ENCODE results near the gene CHAC1. TPM values are rescaled to one million over a fixed set of nuclear protein-coding genes. Genes with fewer than 3 reads are reported as not detected.

CHAC1 gene
- total RNA-seq, 1 donor from 2014 or later: 45.6 TPM

DNA sequence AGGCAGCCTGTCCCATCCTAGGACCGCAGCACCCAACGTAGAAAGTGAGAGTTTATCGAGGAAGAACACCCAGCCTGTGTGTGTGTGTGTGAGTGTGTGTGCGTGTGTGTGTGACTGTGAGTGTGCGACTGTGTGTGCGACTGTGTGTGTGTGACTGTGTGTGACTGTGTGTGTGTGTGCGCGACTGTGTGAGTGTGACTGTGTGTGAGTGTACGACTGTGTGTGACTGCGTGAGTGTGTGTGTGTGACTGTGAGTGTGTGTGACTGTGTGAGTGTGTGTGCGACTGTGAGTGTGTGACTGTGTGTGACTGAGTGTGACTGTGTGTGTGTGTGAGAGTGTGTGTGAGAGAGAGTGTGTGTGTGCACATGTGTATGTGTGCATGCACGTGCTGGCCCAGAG is 39.3 kb upstream of the CHAC1 start:
- peaks cover 4% of the 10 kb centered on the region for H3K27me3 Mint-ChIP-seq (ENCODE audit: unreplicated experiment)
- peaks cover 5% of the 10 kb centered on the region for H3K9me3 Mint-ChIP-seq (ENCODE audit: unreplicated experiment)
- TF ChIP-seq CTCF (IDR thresholded peaks at IDR 0.05; ENCODE audit: partially characterized antibody, unreplicated experiment): no peak
- DNase-seq: no peak
- H3K4me3 Mint-ChIP-seq (ENCODE audit: unreplicated experiment): no peak overlapping the region
- peaks cover 46% of the 10 kb centered on the region for H3K4me1 Mint-ChIP-seq (ENCODE audit: low read depth, unreplicated experiment)
- no peaks in the 10 kb centered on the region for H3K36me3 Mint-ChIP-seq (ENCODE audit: unreplicated experiment)
- peak overlapping the region; percentile 15 for H3K27ac Mint-ChIP-seq (ENCODE audit: unreplicated experiment)

DNA sequence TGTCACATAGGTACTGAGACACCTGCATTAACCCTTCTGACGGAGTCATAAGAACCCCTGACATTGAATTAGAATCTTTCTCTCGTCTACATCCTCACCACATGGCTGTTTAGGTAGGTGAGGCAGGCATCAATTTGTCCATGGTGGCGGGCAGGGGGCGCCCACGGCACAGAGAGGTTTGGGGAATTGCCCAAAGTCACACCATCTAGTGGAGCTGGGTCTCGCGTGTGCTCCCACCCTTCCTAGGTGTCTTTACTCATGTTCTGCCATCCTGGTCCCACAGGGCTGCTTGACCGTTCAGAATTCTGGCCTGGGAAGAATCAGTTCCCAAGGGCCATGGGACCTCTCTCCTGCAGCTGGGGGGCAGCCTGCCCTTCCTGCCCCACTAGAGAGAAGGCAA is 38.8 kb upstream of the CHAC1 start:
- TF ChIP-seq CTCF (IDR thresholded peaks at IDR 0.05; ENCODE audit: partially characterized antibody, unreplicated experiment): no peak
- peaks cover 4% of the 10 kb centered on the region for H3K27me3 Mint-ChIP-seq (ENCODE audit: unreplicated experiment)
- DNase-seq: no peak
- peaks cover 41% of the 10 kb centered on the region for H3K4me1 Mint-ChIP-seq (ENCODE audit: low read depth, unreplicated experiment)
- H3K36me3 Mint-ChIP-seq (ENCODE audit: unreplicated experiment): no peaks in the 10 kb centered on the region
- H3K4me3 Mint-ChIP-seq (ENCODE audit: unreplicated experiment): no peak overlapping the region
- H3K9me3 Mint-ChIP-seq (ENCODE audit: unreplicated experiment): peaks cover 5% of the 10 kb centered on the region
- no peak overlapping the region for H3K27ac Mint-ChIP-seq (ENCODE audit: unreplicated experiment)

DNA sequence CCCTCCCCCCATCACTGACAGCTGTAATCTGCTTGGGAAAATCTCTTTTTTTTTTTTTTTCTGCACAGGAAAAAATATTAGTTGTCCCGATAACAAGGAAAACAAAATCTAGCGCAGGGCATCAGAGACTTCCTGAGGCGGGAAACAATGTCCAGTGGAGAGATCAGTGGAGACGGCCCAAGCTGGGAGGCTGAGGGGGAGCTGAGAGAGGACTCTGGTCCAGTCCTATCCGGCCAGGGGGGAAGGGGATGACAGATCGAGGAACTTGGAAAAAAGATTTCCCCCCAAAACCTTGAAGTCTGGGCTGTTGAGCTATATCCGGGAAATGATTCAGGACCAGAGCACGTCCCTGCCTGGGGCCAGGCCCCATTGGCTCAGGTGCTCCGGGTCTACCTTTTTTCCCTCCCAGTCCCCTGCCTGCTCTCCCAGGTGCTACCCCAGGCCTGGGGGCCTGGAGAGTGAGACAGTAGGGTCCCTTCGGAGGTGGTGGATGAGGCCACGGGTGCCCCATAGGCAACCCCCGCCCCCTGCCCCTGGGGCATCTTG is 38.1 kb upstream of the CHAC1 start:
- DNase-seq: no peak
- H3K27ac Mint-ChIP-seq (ENCODE audit: unreplicated experiment): no peak overlapping the region
- peaks cover 9% of the 10 kb centered on the region for H3K27me3 Mint-ChIP-seq (ENCODE audit: unreplicated experiment)
- H3K4me1 Mint-ChIP-seq (ENCODE audit: low read depth, unreplicated experiment): peaks cover 34% of the 10 kb centered on the region
- H3K9me3 Mint-ChIP-seq (ENCODE audit: unreplicated experiment): peaks cover 5% of the 10 kb centered on the region
- TF ChIP-seq CTCF (IDR thresholded peaks at IDR 0.05; ENCODE audit: partially characterized antibody, unreplicated experiment): no peak
- H3K4me3 Mint-ChIP-seq (ENCODE audit: unreplicated experiment): no peak overlapping the region
- H3K36me3 Mint-ChIP-seq (ENCODE audit: unreplicated experiment): no peaks in the 10 kb centered on the region

GRCh38 chr15:40915679-40916078 is 37.6 kb upstream of the CHAC1 start:
- Mint-ChIP-seq H3K36me3 (ENCODE audit: unreplicated experiment) (no peaks in the 10 kb centered on the region), H3K4me1 (ENCODE audit: low read depth, unreplicated experiment) (peaks cover 29% of the 10 kb centered on the region), H3K4me3 (ENCODE audit: unreplicated experiment) (no peak overlapping the region), H3K27ac (ENCODE audit: unreplicated experiment) (no peak overlapping the region), H3K9me3 (ENCODE audit: unreplicated experiment) (peaks cover 5% of the 10 kb centered on the region), H3K27me3 (ENCODE audit: unreplicated experiment) (peaks cover 9% of the 10 kb centered on the region)
- DNase-seq: no peak
- no peak for TF ChIP-seq CTCF (IDR thresholded peaks at IDR 0.05; ENCODE audit: partially characterized antibody, unreplicated experiment)

GRCh38 chr15:40917585-40917984 is 35.7 kb upstream of the CHAC1 start:
- Mint-ChIP-seq H3K9me3 (ENCODE audit: unreplicated experiment) (peaks cover 5% of the 10 kb centered on the region), H3K4me1 (ENCODE audit: low read depth, unreplicated experiment) (peaks cover 22% of the 10 kb centered on the region), H3K4me3 (ENCODE audit: unreplicated experiment) (no peak overlapping the region), H3K27me3 (ENCODE audit: unreplicated experiment) (peaks cover 8% of the 10 kb centered on the region), H3K36me3 (ENCODE audit: unreplicated experiment) (no peaks in the 10 kb centered on the region), H3K27ac (ENCODE audit: unreplicated experiment) (no peak overlapping the region)
- no peak for DNase-seq
- no peak for TF ChIP-seq CTCF (IDR thresholded peaks at IDR 0.05; ENCODE audit: partially characterized antibody, unreplicated experiment)

Measured in glutamatergic neuron (in vitro differentiated cells).